Caco-2 (cell line): Measurements from ENCODE around the gene GPR161. TPM values are rescaled to one million over a fixed set of nuclear protein-coding genes. Genes with fewer than 3 reads are reported as not detected.

Source experiments
- BruUV-seq: library from RNA; stranded (reverse); fragments of 400-500 nt; replicated peaks from 2 replicates; lab custom pipeline; 2021; lab: Mats Ljungman, UMichigan
- CTCF ChIA-PET: fragments of 300-600 bp; sonication (Branson Sonifier 250); formaldehyde crosslinking; loops from one replicate; lab custom pipeline; 2022; ENCODE audit warnings: antibody characterized with exemption; lab: Charles Lee
- POLR2A ChIA-PET: fragments of 300-600 bp; sonication (Branson Sonifier 250); formaldehyde crosslinking; loops from one replicate; lab custom pipeline; 2022; ENCODE audit warnings: antibody characterized with exemption; lab: Charles Lee
- DNase-seq, 2 experiments: peaks; one replicate each; pipeline versions ENCODE4 v3.0.0 to v3.0.0-alpha.2; 2020 to 2022
- H3K27me3 ChIP-seq: replicated peaks from 2 replicates; pipeline ENCODE4 v1.6.0; 2011; ENCODE audit warnings: low read length; ENCODE audit not compliant: control insufficient read depth, insufficient read depth
- H3K36me3 ChIP-seq: 2 replicates; pipeline ENCODE4 v1.5.1; 2011; ENCODE audit warnings: low read length; ENCODE audit not compliant: control insufficient read depth, insufficient read depth
- H3K4me1 ChIP-seq: fragments of 250-450 bp; sonication (Bioruptor Pico); 2 replicates; pipeline ENCODE4 v1.5.1; 2020; ENCODE audit warnings: mild to moderate bottlenecking
- H3K4me3 ChIP-seq: 2 replicates; pipeline ENCODE4 v1.5.1; 2011; ENCODE audit warnings: low read depth, mild to moderate bottlenecking, control low read depth, low read length
- H3K9me3 ChIP-seq: fragments of 250-450 bp; sonication (Bioruptor Pico); 2 replicates; pipeline ENCODE4 v1.5.1; 2020; ENCODE audit warnings: mild to moderate bottlenecking, moderate library complexity
- H3K27ac Mint-ChIP-seq: one replicate; pipeline ENCODE4 v1.8.0; 2022; ENCODE audit warnings: mixed read lengths; ENCODE audit not compliant: unreplicated experiment
- H3K27me3 Mint-ChIP-seq: one replicate; pipeline ENCODE4 v1.8.0; 2022; ENCODE audit warnings: mixed read lengths; ENCODE audit not compliant: insufficient read depth, unreplicated experiment
- H3K36me3 Mint-ChIP-seq: one replicate; pipeline ENCODE4 v1.8.0; 2022; ENCODE audit warnings: mild to moderate bottlenecking, mixed read lengths; ENCODE audit not compliant: insufficient read depth, unreplicated experiment
- H3K4me1 Mint-ChIP-seq: one replicate; pipeline ENCODE4 v1.8.0; 2022; ENCODE audit warnings: low read depth, mixed read lengths; ENCODE audit not compliant: unreplicated experiment
- H3K4me3 Mint-ChIP-seq: one replicate; pipeline ENCODE4 v1.8.0; 2022; ENCODE audit warnings: mild to moderate bottlenecking, moderate library complexity, mixed read lengths; ENCODE audit not compliant: unreplicated experiment
- H3K9me3 Mint-ChIP-seq: one replicate; pipeline ENCODE4 v1.8.0; 2022; ENCODE audit warnings: mixed read lengths; ENCODE audit not compliant: unreplicated experiment
- CTCF ChIP-seq, 2 experiments: fragments of 200-600 bp in 1 of 2; IDR thresholded peaks; 1 replicate in 1 of 2; 2 replicates in 1 of 2; pipeline versions ENCODE4 v1.5.1 to v1.8.0; 2011 to 2022; ENCODE audit warnings: antibody characterized with exemption in 1 of 2, control low read depth in 1 of 2, inconsistent platforms in 1 of 2, low read depth in 1 of 2, low read length in 1 of 2, mild to moderate bottlenecking in 1 of 2, moderate library complexity in 1 of 2; ENCODE audit not compliant: insufficient read depth in 1 of 2, severe bottlenecking in 1 of 2, unreplicated experiment in 1 of 2
- intact Hi-C: fragments of 100-400 bp; cut with micrococcal nuclease; formaldehyde crosslinking; loops from one replicate; pipeline ENCODE4 v1.10.0; 2022; ENCODE audit not compliant: unreplicated experiment
- total RNA-seq: library from RNA; stranded (reverse); gene quantifications from 2 replicates; pipeline ENCODE4 v1.2.3, GENCODE V29; 2022

GPR161 gene
- total RNA-seq, 1 experiment from 2014 or later = 38.2 TPM

- Mint-ChIP-seq H3K4me1 (no peaks in the 10 kb centered on the region), H3K4me3 (no peak overlapping the region), H3K27me3 (no peaks in the 10 kb centered on the region), H3K9me3 (no peaks in the 10 kb centered on the region), H3K36me3 (peaks cover 55% of the 10 kb centered on the region), H3K27ac (no peak overlapping the region)
- H3K9me3 ChIP-seq = no peaks in the 10 kb centered on the region
- H3K36me3 ChIP-seq = no peaks in the 10 kb centered on the region; the same call in 1 of the 2 replicates
- H3K4me3 ChIP-seq = no peak overlapping the region
- no peaks in the 10 kb centered on the region for H3K27me3 ChIP-seq
- no peak for DNase-seq
- intact Hi-C loops = no loop called here
- no TSS peak for BruUV-seq
- no peak for TF ChIP-seq CTCF (IDR thresholded peaks at IDR 0.05; ENCODE audit: insufficient read depth in 1 of 2, low read depth in 1 of 2, low read length in 1 of 2, severe bottlenecking in 1 of 2, unreplicated experiment in 1 of 2)
- ChIA-PET POLR2A (no interaction called here), CTCF (interaction anchor here (0.7 kb wide), 1 partner anchor 14 kb away, joined by 8 read pairs; no protein-coding TSS in a partner anchor)
- H3K4me1 ChIP-seq = no peaks in the 10 kb centered on the region
Observed at GRCh38 chr1:168099337-168099801, 37.4 kb downstream of the GPR161 start.

GRCh38 chr1:168098534-168099320 lies 38.0 kb downstream of the GPR161 start:
- BruUV-seq = no TSS peak
- Mint-ChIP-seq H3K36me3 (peaks cover 55% of the 10 kb centered on the region), H3K4me3 (no peak overlapping the region), H3K27ac (no peak overlapping the region), H3K27me3 (no peaks in the 10 kb centered on the region), H3K4me1 (no peaks in the 10 kb centered on the region), H3K9me3 (no peaks in the 10 kb centered on the region)
- Histone ChIP-seq H3K9me3 (no peaks in the 10 kb centered on the region), H3K36me3 (no peaks in the 10 kb centered on the region; the same call in 1 of the 2 replicates), H3K27me3 (no peaks in the 10 kb centered on the region), H3K4me1 (no peaks in the 10 kb centered on the region), H3K4me3 (no peak overlapping the region)
- DNase-seq = no peak
- TF ChIP-seq CTCF (IDR thresholded peaks at IDR 0.05; ENCODE audit: insufficient read depth in 1 of 2, low read depth in 1 of 2, low read length in 1 of 2, severe bottlenecking in 1 of 2, unreplicated experiment in 1 of 2) = no peak
- ChIA-PET CTCF (no interaction called here), POLR2A (no interaction called here)
- intact Hi-C loops = no loop called here

- no TSS peak for BruUV-seq
- intact Hi-C loops = no loop called here
- no peak for TF ChIP-seq CTCF (IDR thresholded peaks at IDR 0.05; ENCODE audit: insufficient read depth in 1 of 2, low read depth in 1 of 2, low read length in 1 of 2, severe bottlenecking in 1 of 2, unreplicated experiment in 1 of 2)
- H3K27ac Mint-ChIP-seq = no peak overlapping the region
- Histone ChIP-seq H3K9me3 (no peaks in the 10 kb centered on the region), H3K4me1 (no peaks in the 10 kb centered on the region), H3K36me3 (no peaks in the 10 kb centered on the region; the same call in 1 of the 2 replicates), H3K27me3 (no peaks in the 10 kb centered on the region), H3K4me3 (no peak overlapping the region)
- H3K36me3 Mint-ChIP-seq = peaks cover 49% of the 10 kb centered on the region
- CTCF ChIA-PET = interaction anchor here (1.0 kb wide), 1 partner anchor 16 kb away, joined by 4 read pairs; no protein-coding TSS in a partner anchor
- no peaks in the 10 kb centered on the region for H3K27me3 Mint-ChIP-seq
- no peaks in the 10 kb centered on the region for H3K4me1 Mint-ChIP-seq
- no peak for DNase-seq
- H3K9me3 Mint-ChIP-seq = no peaks in the 10 kb centered on the region
- POLR2A ChIA-PET = no interaction called here
- no peak overlapping the region for H3K4me3 Mint-ChIP-seq
Observed at GRCh38 chr1:168097921-168098528, 38.7 kb downstream of the GPR161 start.
